Ramos (cell line): Measurements from ENCODE around the gene NR3C2.
"Not testable (repeated sequence)": the region's sequence is repeated elsewhere in the genome, so short reads cannot be mapped to it uniquely, and the experiment has no call there.

Experiments used
- in situ Hi-C: fragments of 300-500 bp; cut with MboI; formaldehyde crosslinking; loops from one replicate; pipeline ENCODE4 v1.14.3; 2022; ENCODE audit warnings: low sequenced_read_pairs; ENCODE audit not compliant: unreplicated experiment

Gene NR3C2

DNA sequence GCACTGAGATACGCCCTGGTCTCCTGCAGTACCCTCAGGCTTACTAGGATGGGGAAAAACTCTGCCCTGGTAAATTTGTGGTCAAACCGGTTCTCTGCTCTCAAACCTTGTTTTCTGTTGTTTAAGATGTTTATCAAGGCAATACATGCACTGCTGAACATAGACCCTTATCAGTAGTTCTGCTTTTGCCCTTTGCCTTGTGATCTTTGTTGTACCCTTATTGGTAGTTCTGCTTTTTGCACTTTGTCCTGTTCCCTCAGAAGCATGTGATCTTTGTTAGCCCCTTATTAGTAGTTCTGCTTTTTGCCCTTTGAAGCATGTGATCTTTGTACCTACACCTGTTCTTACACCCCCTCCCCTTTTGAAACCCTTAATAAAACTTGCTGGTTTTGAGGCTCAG lies 319.1 kb downstream of the NR3C2 start:
- in situ Hi-C loops, result not testable (repeated sequence)

GRCh38 chr4:148120216-148120615 lies 322.0 kb downstream of the NR3C2 start:
- in situ Hi-C loops, result no loop called here

DNA sequence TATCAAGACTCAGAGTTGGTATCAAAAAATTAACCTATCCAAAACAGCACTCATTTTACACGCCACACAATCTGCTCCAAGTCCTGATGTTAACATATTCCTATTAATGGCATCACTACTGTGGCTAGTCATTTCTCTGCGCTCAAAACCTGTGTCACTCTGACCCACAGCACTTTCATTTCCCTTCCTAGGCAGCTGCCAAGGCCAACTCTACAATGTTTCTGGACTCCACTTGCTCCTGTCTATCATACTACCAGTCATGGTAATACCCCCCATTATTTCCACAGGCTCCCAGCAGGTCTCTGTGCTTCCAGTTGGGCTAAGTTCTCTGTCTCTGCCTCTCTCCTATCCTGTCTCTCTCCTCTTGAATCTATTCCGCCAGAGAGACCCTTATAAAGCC lies 323.6 kb downstream of the NR3C2 start:
- in situ Hi-C loops, result no loop called here

DNA sequence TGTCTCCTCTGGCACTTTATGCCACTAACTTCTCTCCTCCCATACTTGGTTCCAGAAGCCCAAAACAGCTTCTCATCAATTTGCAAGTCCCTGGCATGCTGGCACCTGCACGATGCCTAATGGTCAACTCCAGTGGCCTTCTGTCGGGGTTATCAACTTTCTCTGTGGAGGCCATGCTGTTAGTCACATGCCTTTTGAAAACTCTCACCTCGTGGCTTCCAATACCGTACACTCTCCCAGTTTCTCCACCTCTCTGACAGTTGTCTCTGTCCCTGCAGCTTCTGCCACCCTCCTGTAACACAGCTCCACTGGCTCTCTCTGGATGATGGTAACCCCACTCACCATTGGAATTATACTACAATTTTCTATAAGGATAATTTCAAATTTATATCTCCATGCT lies 324.0 kb downstream of the NR3C2 start:
- in situ Hi-C loops, result no loop called here

DNA sequence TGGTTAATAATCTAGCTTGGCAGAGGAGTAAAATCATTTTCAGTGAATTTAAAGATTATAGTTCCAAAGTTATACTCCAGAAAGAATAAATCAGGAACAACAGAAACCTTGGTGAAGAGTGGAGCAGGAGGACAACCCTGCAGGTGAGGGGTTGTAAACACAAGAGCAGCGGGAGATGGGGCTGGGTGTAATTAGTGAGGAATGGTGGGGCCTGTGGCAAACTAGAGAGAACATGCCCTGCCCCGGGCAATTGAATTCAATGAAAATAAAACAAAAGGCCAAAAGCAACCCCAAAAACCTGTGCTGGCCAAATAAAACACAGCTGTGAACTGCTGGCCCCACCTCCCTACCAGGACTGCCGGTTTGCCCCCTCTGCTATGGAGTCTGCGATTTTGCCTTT lies 325.2 kb downstream of the NR3C2 start:
- in situ Hi-C loops, result no loop called here

- in situ Hi-C loops, result no loop called here
Measured at GRCh38 chr4:148116264-148116663, 325.9 kb downstream of the NR3C2 start.

- in situ Hi-C loops, result no loop called here
Measured at GRCh38 chr4:148114436-148114835, 327.8 kb downstream of the NR3C2 start.

DNA sequence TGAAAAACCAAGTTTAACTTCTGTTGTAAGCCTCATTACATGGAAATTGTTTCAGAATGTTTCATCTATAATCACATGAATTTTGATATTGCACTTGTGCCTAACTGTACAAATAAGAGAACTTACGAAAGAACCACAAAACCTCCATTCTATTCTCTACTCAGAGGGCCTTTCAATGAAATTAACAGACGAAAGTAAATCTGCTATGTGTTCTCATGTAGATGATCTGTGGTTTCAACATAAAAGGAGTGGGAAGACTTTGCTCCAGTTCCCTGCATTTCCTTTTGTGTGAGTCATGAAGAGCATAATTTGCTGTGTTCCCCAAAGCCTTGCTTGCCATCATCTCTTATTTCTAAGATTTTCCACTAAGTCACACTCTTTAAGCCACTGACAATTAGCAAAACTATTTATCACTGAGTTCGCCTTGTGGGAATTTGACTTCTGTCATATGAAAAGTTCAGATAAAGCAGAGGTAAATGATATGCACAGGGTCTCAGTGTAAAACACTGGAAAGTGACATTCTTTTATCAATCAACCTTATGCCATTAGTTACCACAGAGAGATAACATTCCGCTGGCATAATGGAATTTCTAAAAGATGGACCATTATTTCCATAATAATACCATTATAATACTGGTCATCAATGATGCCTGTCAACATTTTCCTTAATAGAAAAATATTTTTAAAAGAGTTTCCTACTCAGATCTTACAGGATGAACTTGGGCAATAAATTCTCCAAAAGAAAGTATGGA lies 329.8 kb downstream of the NR3C2 start:
- in situ Hi-C loops, result no loop called here

GRCh38 chr4:148110169-148110568 lies 332.0 kb downstream of the NR3C2 start:
- in situ Hi-C loops, result no loop called here

- in situ Hi-C loops, result no loop called here
Measured at GRCh38 chr4:148109216-148109615, 333.0 kb downstream of the NR3C2 start.

DNA sequence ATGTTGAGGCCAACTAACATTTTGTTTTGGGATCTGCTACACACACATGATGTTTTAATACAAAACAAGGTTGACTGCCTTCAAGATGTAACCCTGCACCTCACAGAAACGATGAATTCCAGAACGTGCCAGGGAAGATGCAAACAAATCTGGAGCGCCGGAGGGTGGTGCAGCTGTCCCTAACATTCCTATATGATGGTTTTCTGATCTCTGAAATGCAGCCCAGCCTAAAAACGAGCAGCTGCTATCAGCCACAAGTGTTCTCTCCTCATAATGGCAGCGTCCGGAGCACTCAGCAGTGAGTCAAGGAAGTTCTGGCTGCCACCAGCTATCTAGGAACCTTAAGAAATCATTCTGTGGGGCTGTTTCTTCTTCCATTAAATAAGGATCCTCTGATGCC lies 333.4 kb downstream of the NR3C2 start:
- in situ Hi-C loops, result no loop called here

DNA sequence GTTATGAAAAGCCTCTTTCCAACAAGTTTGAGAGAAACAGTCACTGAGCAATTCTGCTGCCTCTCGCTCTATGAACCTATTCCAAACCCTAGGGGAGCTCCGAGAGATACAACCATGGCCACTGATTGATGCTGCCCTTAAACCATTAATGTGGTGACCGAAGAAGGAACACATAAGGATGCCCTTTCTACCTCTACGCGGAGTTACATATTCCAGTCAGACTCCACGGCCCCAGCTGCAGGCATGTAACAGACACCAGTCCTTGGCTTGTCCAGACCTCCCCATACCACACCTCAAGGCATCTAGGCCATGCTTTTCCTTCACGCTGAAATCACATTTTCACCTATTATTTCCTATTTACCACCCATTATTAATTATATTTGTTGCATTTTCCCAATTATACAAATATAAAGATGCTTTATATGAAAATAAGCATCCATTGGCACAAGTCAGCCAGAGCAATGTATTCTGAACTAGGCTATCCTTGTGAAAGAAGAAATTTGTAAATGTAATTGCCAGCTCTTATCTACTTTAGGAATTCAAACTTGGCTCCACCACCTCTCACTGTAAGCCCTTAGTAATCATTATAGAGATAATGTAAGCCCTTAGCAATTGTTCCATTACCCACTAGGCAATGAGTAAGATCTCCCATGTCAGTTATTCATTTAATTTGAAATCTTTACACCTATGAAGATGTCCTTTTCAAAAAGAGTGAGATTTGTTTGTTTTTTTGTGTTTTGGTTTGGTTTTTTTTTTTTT lies 338.4 kb downstream of the NR3C2 start:
- in situ Hi-C loops, result no loop called here

DNA sequence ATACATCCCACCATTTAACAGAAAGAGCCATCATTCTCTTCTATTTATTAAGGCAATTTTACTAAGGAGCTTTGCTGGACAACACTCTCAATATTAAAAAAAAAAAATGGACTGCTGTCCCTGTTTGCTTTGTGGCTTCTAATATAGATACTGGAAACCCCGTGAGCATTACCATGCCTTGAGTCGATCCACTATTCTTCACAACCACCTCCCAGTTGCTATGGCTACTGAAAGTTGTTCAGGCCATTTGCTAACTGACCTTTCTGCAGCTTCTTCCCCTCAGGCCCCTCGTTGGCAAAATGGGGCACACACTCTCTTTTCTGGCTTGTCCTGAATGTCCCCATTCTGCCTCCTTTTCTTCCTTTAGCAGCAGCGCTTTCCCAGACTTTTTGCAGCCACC lies 340.4 kb downstream of the NR3C2 start:
- in situ Hi-C loops, result no loop called here

GRCh38 chr4:148101235-148101634 lies 341.0 kb downstream of the NR3C2 start:
- in situ Hi-C loops, result no loop called here

GRCh38 chr4:148097801-148098200 lies 344.4 kb downstream of the NR3C2 start:
- in situ Hi-C loops, result no loop called here

DNA sequence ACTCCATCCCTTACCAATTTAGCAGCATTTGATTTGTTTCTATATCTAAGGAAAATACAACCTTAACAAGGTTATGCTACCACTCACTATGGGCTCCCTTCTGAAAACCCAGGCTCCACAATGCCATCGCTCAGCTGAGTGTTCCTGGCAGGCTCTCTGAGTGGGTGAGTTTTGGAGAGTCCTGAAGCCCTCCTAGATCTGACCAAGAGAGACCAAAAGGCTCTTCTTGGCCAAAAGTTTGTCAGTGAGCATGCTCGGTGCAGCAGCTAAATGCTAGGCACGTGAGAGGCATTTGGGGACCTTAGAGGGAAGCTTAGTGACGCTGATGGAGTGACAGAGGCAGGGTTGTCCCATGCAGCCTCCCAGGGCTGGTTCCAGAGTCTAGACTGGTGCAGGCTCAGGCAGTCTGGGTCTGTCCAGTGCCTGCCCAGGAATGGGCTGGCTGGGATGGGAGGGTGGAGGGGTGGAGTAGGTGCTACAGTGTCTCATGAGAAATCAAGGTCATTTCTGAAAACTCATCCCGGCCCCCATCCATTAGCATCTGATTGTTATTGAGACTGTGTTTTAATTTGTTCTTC lies 346.8 kb downstream of the NR3C2 start:
- in situ Hi-C loops, result no loop called here

DNA sequence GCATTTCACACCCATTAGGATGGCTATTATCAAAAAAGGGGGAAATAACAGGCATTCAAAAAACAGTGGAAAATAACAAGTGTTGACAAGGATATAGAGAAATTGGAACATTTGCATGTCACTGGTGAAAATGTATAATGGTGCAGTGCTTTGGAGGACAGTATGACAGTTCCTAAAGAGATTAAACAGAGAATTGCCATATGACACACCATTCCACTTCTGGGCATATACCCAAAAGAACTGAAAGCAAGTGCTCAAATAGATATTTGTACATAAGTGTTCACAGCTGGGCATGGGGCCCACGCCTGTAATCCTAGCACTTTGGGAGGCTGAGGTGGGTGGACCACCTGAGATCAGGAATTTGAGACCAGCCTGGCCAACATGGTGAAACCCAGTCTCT lies 348.1 kb downstream of the NR3C2 start:
- in situ Hi-C loops, result no loop called here

- in situ Hi-C loops, result no loop called here
Measured at GRCh38 chr4:148093065-148093464, 349.1 kb downstream of the NR3C2 start.

- in situ Hi-C loops, result no loop called here
Measured at GRCh38 chr4:148092316-148093014, 349.7 kb downstream of the NR3C2 start.

- in situ Hi-C loops, result no loop called here
Measured at GRCh38 chr4:148091896-148092295, 350.3 kb downstream of the NR3C2 start.
